HFFc6 (cell line): ENCODE measurements around the gene MRTFA. TPM values are rescaled to one million over a fixed set of nuclear protein-coding genes. Genes with fewer than 3 reads are reported as not detected.

Source experiments
- DNase-seq: peaks from one replicate; pipeline ENCODE4 v3.0.0-alpha.2; 2018
- H3K27ac Mint-ChIP-seq: 2 replicates; pipeline ENCODE4 v1.8.0; 2020; ENCODE audit warnings: mild to moderate bottlenecking, mixed read lengths
- H3K27me3 Mint-ChIP-seq: 2 replicates; pipeline ENCODE4 v1.8.0; 2021; ENCODE audit warnings: mild to moderate bottlenecking, moderate library complexity, mixed read lengths; ENCODE audit not compliant: insufficient read depth
- H3K36me3 Mint-ChIP-seq: 2 replicates; pipeline ENCODE4 v1.8.0; 2021; ENCODE audit warnings: low read depth, mixed read lengths
- H3K4me1 Mint-ChIP-seq: 2 replicates; pipeline ENCODE4 v1.8.0; 2020; ENCODE audit warnings: low read depth, mixed read lengths
- H3K4me3 Mint-ChIP-seq: 2 replicates; pipeline ENCODE4 v1.8.0; 2020; ENCODE audit warnings: mild to moderate bottlenecking, moderate library complexity, mixed read lengths
- H3K9me3 Mint-ChIP-seq: 2 replicates; pipeline ENCODE4 v1.8.0; 2020; ENCODE audit warnings: mild to moderate bottlenecking, mixed read lengths
- total RNA-seq, 6 experiments: library from RNA; stranded (reverse); fragmentation: NEBNext Ultra II Directional; extraction: Animal tissue kit (Norgen Biotek cat#: 25700); gene quantifications; 2 replicates in 1 of 6; 3 replicates in 5 of 6; pipeline ENCODE4 v1.2.3, GENCODE V29; 2021
- TF ChIP-seq, protein P1 (sequence below): fragments of 200-600 bp; sonication (generic); IDR thresholded peaks from 2 replicates; pipeline ENCODE4 v1.5.0; 2021; ENCODE audit warnings: antibody characterized with exemption, mild to moderate bottlenecking

The MRTFA gene
- total RNA-seq, 6 experiments from 2014 or later = 36.4 to 48.7 (median 42.2) TPM

DNA sequence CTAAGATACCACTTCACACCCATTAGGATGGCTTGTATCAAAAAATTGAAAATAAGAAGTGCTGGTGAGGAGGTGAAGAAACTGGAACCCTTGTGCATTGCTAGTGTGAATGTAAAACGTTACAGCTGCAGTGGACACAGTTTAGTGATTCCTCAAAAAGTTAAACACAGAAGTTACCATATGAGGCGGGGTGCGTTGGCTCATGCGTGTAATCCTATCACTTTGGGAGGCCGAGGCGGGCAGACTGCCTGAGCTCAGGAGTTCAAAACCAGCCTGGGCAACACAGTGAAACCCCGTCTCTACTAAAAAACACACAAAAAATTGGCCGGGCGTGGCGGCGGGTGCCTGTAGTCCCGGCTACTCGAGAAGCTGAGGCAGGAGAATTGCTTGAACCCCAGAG is 222.6 kb downstream of the MRTFA start:
- DNase-seq = no peak
- Mint-ChIP-seq H3K27ac (no peak overlapping the region), H3K36me3 (peaks cover 25% of the 10 kb centered on the region), H3K9me3 (no peaks in the 10 kb centered on the region; the same call in 1 of the 2 replicates), H3K4me3 (no peak overlapping the region; the same call in 1 of the 2 replicates), H3K4me1 (peaks cover 17% of the 10 kb centered on the region), H3K27me3 (peaks cover 8% of the 10 kb centered on the region)
- TF ChIP-seq, protein P1, sequence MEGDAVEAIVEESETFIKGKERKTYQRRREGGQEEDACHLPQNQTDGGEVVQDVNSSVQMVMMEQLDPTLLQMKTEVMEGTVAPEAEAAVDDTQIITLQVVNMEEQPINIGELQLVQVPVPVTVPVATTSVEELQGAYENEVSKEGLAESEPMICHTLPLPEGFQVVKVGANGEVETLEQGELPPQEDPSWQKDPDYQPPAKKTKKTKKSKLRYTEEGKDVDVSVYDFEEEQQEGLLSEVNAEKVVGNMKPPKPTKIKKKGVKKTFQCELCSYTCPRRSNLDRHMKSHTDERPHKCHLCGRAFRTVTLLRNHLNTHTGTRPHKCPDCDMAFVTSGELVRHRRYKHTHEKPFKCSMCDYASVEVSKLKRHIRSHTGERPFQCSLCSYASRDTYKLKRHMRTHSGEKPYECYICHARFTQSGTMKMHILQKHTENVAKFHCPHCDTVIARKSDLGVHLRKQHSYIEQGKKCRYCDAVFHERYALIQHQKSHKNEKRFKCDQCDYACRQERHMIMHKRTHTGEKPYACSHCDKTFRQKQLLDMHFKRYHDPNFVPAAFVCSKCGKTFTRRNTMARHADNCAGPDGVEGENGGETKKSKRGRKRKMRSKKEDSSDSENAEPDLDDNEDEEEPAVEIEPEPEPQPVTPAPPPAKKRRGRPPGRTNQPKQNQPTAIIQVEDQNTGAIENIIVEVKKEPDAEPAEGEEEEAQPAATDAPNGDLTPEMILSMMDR = no peak

DNA sequence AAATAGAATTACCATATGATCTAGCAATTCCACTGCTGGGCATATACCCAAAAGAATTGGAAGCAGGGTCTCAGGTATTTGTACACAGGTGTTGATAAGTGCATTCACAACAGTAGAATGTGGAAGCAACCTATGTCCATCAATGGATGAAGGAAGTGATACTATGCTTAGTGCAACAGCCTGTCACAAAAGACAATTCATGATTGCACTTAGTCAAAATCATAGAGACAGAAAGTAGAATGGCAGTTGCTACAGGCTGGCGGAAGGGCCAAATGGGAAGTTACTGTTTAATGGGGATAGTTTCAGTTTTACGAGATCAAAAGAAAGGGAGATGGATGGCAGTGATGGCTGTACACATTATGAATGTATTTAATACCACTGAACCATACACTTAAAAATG is 224.1 kb downstream of the MRTFA start:
- no peak for DNase-seq
- Mint-ChIP-seq H3K4me1 (peaks cover 17% of the 10 kb centered on the region), H3K36me3 (peaks cover 25% of the 10 kb centered on the region), H3K9me3 (no peaks in the 10 kb centered on the region; the same call in 1 of the 2 replicates), H3K4me3 (no peak overlapping the region), H3K27ac (no peak overlapping the region), H3K27me3 (peaks cover 11% of the 10 kb centered on the region)
- TF ChIP-seq, protein P1 = no peak

DNA sequence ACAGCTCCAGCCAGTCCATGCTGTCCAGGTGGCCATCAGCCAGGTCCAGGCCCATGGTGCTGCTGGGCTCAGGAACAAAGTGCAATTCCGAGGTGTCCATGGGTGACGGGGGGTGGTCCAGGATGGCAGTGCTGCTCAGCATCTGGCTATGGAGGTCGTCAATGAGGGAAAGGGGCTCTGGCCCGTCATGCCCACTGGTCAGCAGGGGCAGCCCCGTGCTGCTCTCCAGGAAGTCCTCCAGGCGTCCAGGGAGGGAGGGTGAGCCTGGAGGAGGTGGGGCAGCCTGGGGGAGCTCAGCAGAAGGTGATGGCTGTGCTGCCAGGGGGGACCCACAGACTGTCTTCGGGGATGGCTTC is 225.0 kb downstream of the MRTFA start:
- Mint-ChIP-seq H3K27ac (no peak overlapping the region), H3K4me1 (peaks cover 17% of the 10 kb centered on the region), H3K27me3 (peaks cover 15% of the 10 kb centered on the region), H3K9me3 (no peaks in the 10 kb centered on the region; the same call in 1 of the 2 replicates), H3K36me3 (peaks cover 24% of the 10 kb centered on the region), H3K4me3 (no peak overlapping the region)
- DNase-seq = no peak
- TF ChIP-seq, protein P1 = no peak

DNA sequence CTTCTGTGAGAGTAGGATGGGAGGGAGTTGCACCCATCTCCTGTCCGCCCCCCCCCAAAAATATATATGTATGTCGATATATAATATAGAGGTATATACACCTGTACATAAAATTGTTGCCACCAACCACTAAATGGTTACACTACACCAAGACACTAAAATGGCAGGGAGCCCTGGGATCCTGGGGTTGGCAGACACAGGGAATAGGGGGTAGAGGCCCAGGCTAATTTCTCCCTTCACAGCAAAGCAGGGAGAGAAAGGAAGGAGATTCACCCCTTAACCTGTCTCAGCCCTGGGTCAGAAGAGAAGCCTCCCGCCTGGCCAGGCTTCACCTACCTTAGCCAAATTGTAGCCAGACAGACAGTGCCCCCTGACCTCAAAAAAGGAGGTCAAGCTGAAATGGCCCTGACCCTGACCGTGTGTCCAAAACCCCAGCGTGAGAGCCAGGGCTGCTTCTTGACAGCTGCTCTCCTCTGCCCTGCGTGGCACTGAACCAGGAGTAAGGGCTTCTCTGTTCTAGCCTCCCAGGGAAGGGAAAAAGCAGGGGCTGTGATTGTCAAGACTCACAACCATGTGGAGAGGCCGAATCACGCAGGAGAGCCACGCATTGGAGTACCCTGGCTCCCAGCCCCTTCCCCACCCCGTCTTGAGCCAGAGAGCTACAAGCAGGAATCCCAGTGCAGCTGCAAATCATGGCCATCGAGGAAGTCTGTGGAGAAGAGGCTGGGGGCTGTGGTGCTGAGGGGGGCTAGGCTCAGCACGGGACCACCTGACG is 225.6 kb downstream of the MRTFA start:
- no peak for DNase-seq
- Mint-ChIP-seq H3K4me3 (no peak overlapping the region), H3K27me3 (peaks cover 19% of the 10 kb centered on the region), H3K27ac (no peak overlapping the region), H3K9me3 (no peaks in the 10 kb centered on the region), H3K36me3 (peaks cover 18% of the 10 kb centered on the region), H3K4me1 (peaks cover 17% of the 10 kb centered on the region)
- TF ChIP-seq, protein P1 = no peak

DNA sequence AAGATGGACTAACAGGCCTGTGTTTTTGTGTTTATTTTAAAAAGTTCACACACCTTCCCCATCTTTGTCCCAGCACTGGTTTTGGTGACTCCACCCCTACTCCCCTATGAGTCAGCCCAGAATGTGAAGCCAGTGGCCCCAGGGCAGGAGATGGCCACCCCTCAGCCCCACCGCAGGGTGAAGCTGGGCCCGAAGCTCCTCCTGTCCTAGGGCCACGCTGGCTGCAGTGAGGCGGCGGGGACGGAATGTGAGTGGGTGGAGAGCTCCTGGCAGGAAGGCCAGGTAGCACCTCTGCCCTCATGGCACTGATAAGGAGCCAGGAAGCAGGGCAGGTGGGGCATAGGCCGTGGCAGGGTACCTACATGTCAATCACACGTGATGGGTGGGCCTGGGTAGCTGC is 226.2 kb downstream of the MRTFA start:
- DNase-seq = no peak
- Mint-ChIP-seq H3K36me3 (peaks cover 16% of the 10 kb centered on the region; the same call in 1 of the 2 replicates), H3K27ac (no peak overlapping the region), H3K4me1 (peaks cover 15% of the 10 kb centered on the region), H3K9me3 (no peaks in the 10 kb centered on the region), H3K27me3 (peaks cover 17% of the 10 kb centered on the region), H3K4me3 (no peak overlapping the region)
- TF ChIP-seq, protein P1 = no peak
